ENCODE data around the gene SP140L.
A peak's percentile ranks its signal among the peaks of the same experiment; 100 is the strongest.
"Not testable (repeated sequence)": the region's sequence is repeated elsewhere in the genome, so short reads cannot be mapped to it uniquely, and the experiment has no call there.

SP140L gene

GRCh38 chr2:230326453-230327417, at the start of gene SP140L:
Gene SP140L (plus strand): TSS chr2:230327193. CDS start chr2:230327270, 77 bp downstream.
- peak; percentile 17 to 71 (median 52) for DNase-seq

GRCh38 chr2:230282936-230283335, 44.1 kb upstream of the SP140L start:
- no peak for DNase-seq

- DNase-seq = no peak
These were observed 40.9 kb upstream of the SP140L start for GRCh38 chr2:230286048-230286447.

GRCh38 chr2:230289311-230289710, 37.7 kb upstream of the SP140L start:
- DNase-seq = not testable (repeated sequence)

GRCh38 chr2:230295192-230295591, 31.8 kb upstream of the SP140L start:
- no peak for DNase-seq

GRCh38 chr2:230296917-230297316, 30.1 kb upstream of the SP140L start:
- DNase-seq = no peak

GRCh38 chr2:230299618-230300017, 27.4 kb upstream of the SP140L start:
- no peak for DNase-seq

- DNase-seq = no peak
These were observed 21.3 kb upstream of the SP140L start for GRCh38 chr2:230305416-230306275.

GRCh38 chr2:230306474-230306873, 20.5 kb upstream of the SP140L start:
- DNase-seq = no peak

GRCh38 chr2:230307485-230307884, 19.5 kb upstream of the SP140L start:
- DNase-seq = no peak

GRCh38 chr2:230308402-230309000, 18.5 kb upstream of the SP140L start:
- no peak for DNase-seq

GRCh38 chr2:230310792-230311191, 16.2 kb upstream of the SP140L start:
- DNase-seq = not testable (repeated sequence)

GRCh38 chr2:230311634-230312033, 15.4 kb upstream of the SP140L start:
- not testable (repeated sequence) for DNase-seq

- DNase-seq = no peak
These were observed 14.4 kb upstream of the SP140L start for GRCh38 chr2:230312638-230313037.

- DNase-seq = no peak
These were observed 9.6 kb upstream of the SP140L start for GRCh38 chr2:230317366-230317765.

GRCh38 chr2:230318190-230319121, 8.5 kb upstream of the SP140L start:
- DNase-seq = no peak

- peak in 2 of 4 experiments; percentile 53 to 57 for DNase-seq
These were observed 7.7 kb upstream of the SP140L start for GRCh38 chr2:230319211-230319862.

- DNase-seq = no peak
These were observed 6.0 kb upstream of the SP140L start for GRCh38 chr2:230321031-230321430.

- no peak for DNase-seq
These were observed 4.2 kb upstream of the SP140L start for GRCh38 chr2:230322561-230323384.

- no peak for DNase-seq
These were observed 3.4 kb upstream of the SP140L start for GRCh38 chr2:230323385-230324106.
